ENCODE data around the gene ZFAND2A. TPM values are rescaled to one million over a fixed set of nuclear protein-coding genes. Genes with fewer than 3 reads are reported as not detected.
"Not testable (repeated sequence)": the region's sequence is repeated elsewhere in the genome, so short reads cannot be mapped to it uniquely, and the experiment has no call there.

The ZFAND2A gene
- polyA plus RNA-seq, 1 donor (not counting 4 experiments of a cell fraction or from before 2014, with no cell fraction given) = 25.5 TPM

- TF ChIP-seq CTCF (optimal IDR thresholded peaks at IDR 0.05 in 1 of 3, IDR thresholded peaks at IDR 0.05 in 1 of 3, conservative IDR thresholded peaks at IDR 0.05 in 1 of 3; ENCODE audit: extremely low read depth in 1 of 3, insufficient read depth in 2 of 3, low read length in 3 of 3) (no peak), EZH2 (IDR thresholded peaks at IDR 0.05; ENCODE audit: low read length) (no peak)
- Histone ChIP-seq H3K9me1 (ENCODE audit: control insufficient read depth, extremely low read depth, insufficient read depth, low read length) (no peaks in the 10 kb centered on the region), H3K4me3 (ENCODE audit: control insufficient read depth in 2 of 3, extremely low read depth in 1 of 3, insufficient read depth in 2 of 3, low read depth in 1 of 3, low read length in 3 of 3) (no peak overlapping the region), H3K27me3 (ENCODE audit: control insufficient read depth, extremely low read depth, insufficient read depth, low read length) (peaks cover 26% of the 10 kb centered on the region), H3K9ac (ENCODE audit: control insufficient read depth, extremely low read depth, insufficient read depth, low read length) (no peak overlapping the region), H2AFZ (ENCODE audit: control insufficient read depth, low read length) (no peak overlapping the region), H3K27ac (ENCODE audit: control insufficient read depth, insufficient read depth, low read length) (no peak overlapping the region), H4K20me1 (ENCODE audit: control insufficient read depth, extremely low read depth, insufficient read depth, low read length) (no peaks in the 10 kb centered on the region), H3K9me3 (ENCODE audit: control insufficient read depth, low read depth, low read length) (no peaks in the 10 kb centered on the region), H3K4me1 (ENCODE audit: control insufficient read depth, extremely low read depth, insufficient read depth, low read length) (no peaks in the 10 kb centered on the region), H3K79me2 (ENCODE audit: control insufficient read depth, insufficient read depth, low read length) (no peaks in the 10 kb centered on the region), H3K36me3 (ENCODE audit: control insufficient read depth in 2 of 2, extremely low read depth in 1 of 2, insufficient read depth in 2 of 2, low read length in 2 of 2) (no peaks in the 10 kb centered on the region), H3K4me2 (ENCODE audit: control insufficient read depth, extremely low read depth, insufficient read depth, low read depth, low read length) (no peak overlapping the region)
- dilution Hi-C loops (cut with MboI; ENCODE audit: extremely low pct_ligation_motif_present, low sequenced_read_pairs) = no loop called here
- DNase-seq (ENCODE audit: low read depth, low spot score) = no peak
- no peak for FAIRE-seq
These were observed 44.6 kb upstream of the ZFAND2A start for GRCh38 chr7:1204460-1205140.

GRCh38 chr7:1202914-1203313 is 42.9 kb upstream of the ZFAND2A start:
- H2AFZ ChIP-seq (ENCODE audit: control insufficient read depth, low read length); H3K27ac ChIP-seq (ENCODE audit: control insufficient read depth, insufficient read depth, low read length); DNase-seq (ENCODE audit: low read depth, low spot score); H3K4me2 ChIP-seq (ENCODE audit: control insufficient read depth, extremely low read depth, insufficient read depth, low read depth, low read length); H3K9me1 ChIP-seq (ENCODE audit: control insufficient read depth, extremely low read depth, insufficient read depth, low read length); H4K20me1 ChIP-seq (ENCODE audit: control insufficient read depth, extremely low read depth, insufficient read depth, low read length); dilution Hi-C loops (cut with MboI; ENCODE audit: extremely low pct_ligation_motif_present, low sequenced_read_pairs); H3K4me3 ChIP-seq (ENCODE audit: control insufficient read depth in 2 of 3, extremely low read depth in 1 of 3, insufficient read depth in 2 of 3, low read depth in 1 of 3, low read length in 3 of 3); H3K36me3 ChIP-seq (ENCODE audit: control insufficient read depth in 2 of 2, extremely low read depth in 1 of 2, insufficient read depth in 2 of 2, low read length in 2 of 2); H3K9me3 ChIP-seq (ENCODE audit: control insufficient read depth, low read depth, low read length); FAIRE-seq; H3K9ac ChIP-seq (ENCODE audit: control insufficient read depth, extremely low read depth, insufficient read depth, low read length); H3K79me2 ChIP-seq (ENCODE audit: control insufficient read depth, insufficient read depth, low read length); H3K4me1 ChIP-seq (ENCODE audit: control insufficient read depth, extremely low read depth, insufficient read depth, low read length): not testable (repeated sequence)
- H3K27me3 ChIP-seq (ENCODE audit: control insufficient read depth, extremely low read depth, insufficient read depth, low read length) = peaks cover 20% of the 10 kb centered on the region

- Histone ChIP-seq H3K79me2 (ENCODE audit: control insufficient read depth, insufficient read depth, low read length) (no peaks in the 10 kb centered on the region), H4K20me1 (ENCODE audit: control insufficient read depth, extremely low read depth, insufficient read depth, low read length) (no peaks in the 10 kb centered on the region), H3K4me1 (ENCODE audit: control insufficient read depth, extremely low read depth, insufficient read depth, low read length) (no peaks in the 10 kb centered on the region), H3K9me1 (ENCODE audit: control insufficient read depth, extremely low read depth, insufficient read depth, low read length) (no peaks in the 10 kb centered on the region), H3K9me3 (ENCODE audit: control insufficient read depth, low read depth, low read length) (no peaks in the 10 kb centered on the region), H3K4me3 (ENCODE audit: control insufficient read depth in 2 of 3, extremely low read depth in 1 of 3, insufficient read depth in 2 of 3, low read depth in 1 of 3, low read length in 3 of 3) (no peak overlapping the region), H3K4me2 (ENCODE audit: control insufficient read depth, extremely low read depth, insufficient read depth, low read depth, low read length) (no peak overlapping the region), H3K9ac (ENCODE audit: control insufficient read depth, extremely low read depth, insufficient read depth, low read length) (no peak overlapping the region), H2AFZ (ENCODE audit: control insufficient read depth, low read length) (no peak overlapping the region), H3K27me3 (ENCODE audit: control insufficient read depth, extremely low read depth, insufficient read depth, low read length) (peaks cover 21% of the 10 kb centered on the region), H3K27ac (ENCODE audit: control insufficient read depth, insufficient read depth, low read length) (no peak overlapping the region), H3K36me3 (ENCODE audit: control insufficient read depth in 2 of 2, extremely low read depth in 1 of 2, insufficient read depth in 2 of 2, low read length in 2 of 2) (no peaks in the 10 kb centered on the region)
- no peak for TF ChIP-seq EZH2 (IDR thresholded peaks at IDR 0.05; ENCODE audit: low read length)
- dilution Hi-C loops (cut with MboI; ENCODE audit: extremely low pct_ligation_motif_present, low sequenced_read_pairs) = no loop called here
- DNase-seq (ENCODE audit: low read depth, low spot score) (no peak), FAIRE-seq (no peak)
These were observed 41.9 kb upstream of the ZFAND2A start for GRCh38 chr7:1201916-1202315.

All from keratinocyte (primary cell).